Measurements from ENCODE around the gene MBOAT1.
A peak's percentile ranks its signal among the peaks of the same experiment; 100 is the strongest.

The MBOAT1 gene

GRCh38 chr6:20129290-20130088 lies 82.8 kb downstream of the MBOAT1 start:
- no peak for DNase-seq

GRCh38 chr6:20128018-20128417 lies 84.3 kb downstream of the MBOAT1 start:
- DNase-seq, result no peak

- peak; percentile 90 for DNase-seq
These were observed 85.2 kb downstream of the MBOAT1 start for GRCh38 chr6:20126789-20127653.

- no peak for DNase-seq
These were observed 86.0 kb downstream of the MBOAT1 start for GRCh38 chr6:20126102-20126752.

- no peak for DNase-seq
These were observed 87.7 kb downstream of the MBOAT1 start for GRCh38 chr6:20124545-20124944.

- no peak for DNase-seq
These were observed 92.8 kb downstream of the MBOAT1 start for GRCh38 chr6:20119485-20119884.

- DNase-seq, result no peak
These were observed 93.4 kb downstream of the MBOAT1 start for GRCh38 chr6:20118892-20119291.

GRCh38 chr6:20117474-20117873 lies 94.8 kb downstream of the MBOAT1 start:
- DNase-seq, result no peak

- DNase-seq, result no peak
These were observed 95.5 kb downstream of the MBOAT1 start for GRCh38 chr6:20116792-20117191.

- DNase-seq, result no peak
These were observed 96.9 kb downstream of the MBOAT1 start for GRCh38 chr6:20115246-20115980.

- DNase-seq, result no peak
These were observed 98.5 kb downstream of the MBOAT1 start for GRCh38 chr6:20113649-20114224.

- DNase-seq, result no peak
These were observed 99.4 kb downstream of the MBOAT1 start for GRCh38 chr6:20112841-20113240.

GRCh38 chr6:20112241-20112640 lies 100.0 kb downstream of the MBOAT1 start:
- DNase-seq, result no peak

- no peak for DNase-seq
These were observed 101.8 kb downstream of the MBOAT1 start for GRCh38 chr6:20110478-20110877.

- DNase-seq, result no peak
These were observed 102.7 kb downstream of the MBOAT1 start for GRCh38 chr6:20109526-20109925.

- no peak for DNase-seq
These were observed 106.4 kb downstream of the MBOAT1 start for GRCh38 chr6:20105838-20106237.

- no peak for DNase-seq
These were observed 107.6 kb downstream of the MBOAT1 start for GRCh38 chr6:20104696-20105095.

GRCh38 chr6:20102397-20103073 lies 109.7 kb downstream of the MBOAT1 start:
- no peak for DNase-seq

GRCh38 chr6:20099156-20099555 lies 113.1 kb downstream of the MBOAT1 start:
- no peak for DNase-seq

GRCh38 chr6:20098267-20098876 lies 113.9 kb downstream of the MBOAT1 start:
- no peak for DNase-seq

GRCh38 chr6:20096536-20096935 lies 115.7 kb downstream of the MBOAT1 start:
- no peak for DNase-seq

Measured in activated CD8-positive, alpha-beta memory T cell treated with anti-CD3 and anti-CD28 coated beads, Interleukin-2, amount 50 U/mL, for 48 hours (primary cell).